Measurements from ENCODE around the gene SAA1. TPM values are rescaled to one million over a fixed set of nuclear protein-coding genes. Genes with fewer than 3 reads are reported as not detected.
"Not testable (repeated sequence)": the region's sequence is repeated elsewhere in the genome, so short reads cannot be mapped to it uniquely, and the experiment has no call there.

Gene SAA1
- polyA plus RNA-seq, 1 donor, result not detected

DNA sequence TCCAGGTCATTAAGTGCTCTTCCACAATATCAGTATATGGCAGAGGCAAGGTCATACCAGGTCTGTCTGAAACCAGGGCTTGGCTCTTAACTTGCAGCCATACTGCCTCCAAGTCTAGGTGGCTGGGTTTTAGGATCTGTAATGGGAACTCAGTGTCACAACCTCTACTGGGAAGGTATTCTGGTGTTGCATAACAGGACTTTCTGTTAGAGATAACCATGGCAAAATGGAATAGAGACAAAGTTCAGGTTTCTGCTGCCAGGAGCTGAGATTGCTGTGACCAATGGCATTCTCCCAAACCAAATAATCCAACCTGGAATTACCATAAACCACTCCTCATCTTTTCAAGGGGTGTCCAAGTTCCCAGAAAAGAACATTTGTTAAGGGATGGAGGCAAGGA lies 6.8 kb upstream of the SAA1 start:
- DNase-seq, result no peak

DNA sequence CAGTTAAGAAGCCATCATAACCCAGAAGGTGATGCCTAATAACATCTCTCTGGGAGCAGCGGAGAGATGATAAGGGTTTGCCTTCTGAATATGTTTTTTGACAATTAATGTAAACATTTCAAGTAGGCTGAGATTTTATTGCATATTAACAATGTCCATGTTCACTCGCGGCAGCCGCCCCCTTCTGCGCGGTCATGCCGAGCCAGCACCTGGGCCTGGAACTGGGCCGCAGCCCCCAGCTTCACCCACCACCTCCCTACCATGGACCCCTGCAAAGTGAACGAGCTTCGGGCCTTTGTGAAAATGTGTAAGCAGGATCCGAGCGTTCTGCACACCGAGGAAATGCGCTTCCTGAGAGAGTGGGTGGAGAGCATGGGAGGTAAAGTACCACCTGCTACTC lies 4.3 kb upstream of the SAA1 start:
- no peak for DNase-seq

DNA sequence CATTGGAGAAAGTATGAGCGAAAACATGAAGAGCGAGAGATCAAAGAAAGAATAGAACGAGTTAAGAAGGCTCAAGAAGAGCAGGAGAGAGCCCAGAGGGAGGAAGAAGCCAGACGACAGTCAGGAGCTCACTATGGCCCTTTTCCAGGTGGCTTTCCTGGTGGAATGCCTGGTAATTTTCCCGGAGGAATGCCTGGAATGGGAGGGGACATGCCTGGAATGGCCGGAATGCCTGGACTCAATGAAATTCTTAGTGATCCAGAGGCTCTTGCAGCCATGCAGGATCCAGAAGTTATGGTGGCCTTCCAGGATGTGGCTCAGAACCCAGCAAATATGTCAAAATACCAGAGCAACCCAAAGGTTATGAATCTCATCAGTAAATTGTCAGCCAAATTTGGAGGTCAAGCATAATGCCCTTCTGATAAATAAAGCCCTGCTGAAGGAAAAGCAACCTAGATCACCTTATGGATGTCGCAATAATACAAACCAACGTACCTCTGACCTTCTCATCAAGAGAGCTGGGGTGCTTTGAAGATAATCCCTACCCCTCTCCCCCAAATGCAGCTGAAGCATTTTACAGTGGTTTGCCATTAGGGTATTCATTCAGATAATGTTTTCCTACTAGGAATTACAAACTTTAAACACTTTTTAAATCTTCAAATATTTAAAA lies 3.2 kb upstream of the SAA1 start:
- not testable (repeated sequence) for DNase-seq

DNA sequence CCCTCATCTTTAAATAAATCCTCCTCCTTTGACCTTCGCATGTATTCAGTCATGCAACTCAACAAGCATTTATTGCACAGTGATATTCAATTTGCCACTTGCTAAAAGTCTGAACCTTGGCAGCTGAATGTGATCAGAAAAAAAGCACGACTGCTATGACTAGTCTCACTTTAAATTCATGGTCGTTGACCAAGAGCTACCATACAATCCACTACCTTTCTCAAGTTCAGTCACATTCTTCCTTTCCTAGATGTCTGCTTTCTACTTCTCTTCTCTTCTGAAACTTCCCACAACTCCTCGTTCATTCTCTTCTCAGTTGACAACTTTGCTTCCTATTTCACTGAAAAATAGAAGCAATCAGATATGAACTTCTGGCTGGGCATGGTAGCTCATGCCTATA lies 2.0 kb upstream of the SAA1 start:
- no peak for DNase-seq

DNA sequence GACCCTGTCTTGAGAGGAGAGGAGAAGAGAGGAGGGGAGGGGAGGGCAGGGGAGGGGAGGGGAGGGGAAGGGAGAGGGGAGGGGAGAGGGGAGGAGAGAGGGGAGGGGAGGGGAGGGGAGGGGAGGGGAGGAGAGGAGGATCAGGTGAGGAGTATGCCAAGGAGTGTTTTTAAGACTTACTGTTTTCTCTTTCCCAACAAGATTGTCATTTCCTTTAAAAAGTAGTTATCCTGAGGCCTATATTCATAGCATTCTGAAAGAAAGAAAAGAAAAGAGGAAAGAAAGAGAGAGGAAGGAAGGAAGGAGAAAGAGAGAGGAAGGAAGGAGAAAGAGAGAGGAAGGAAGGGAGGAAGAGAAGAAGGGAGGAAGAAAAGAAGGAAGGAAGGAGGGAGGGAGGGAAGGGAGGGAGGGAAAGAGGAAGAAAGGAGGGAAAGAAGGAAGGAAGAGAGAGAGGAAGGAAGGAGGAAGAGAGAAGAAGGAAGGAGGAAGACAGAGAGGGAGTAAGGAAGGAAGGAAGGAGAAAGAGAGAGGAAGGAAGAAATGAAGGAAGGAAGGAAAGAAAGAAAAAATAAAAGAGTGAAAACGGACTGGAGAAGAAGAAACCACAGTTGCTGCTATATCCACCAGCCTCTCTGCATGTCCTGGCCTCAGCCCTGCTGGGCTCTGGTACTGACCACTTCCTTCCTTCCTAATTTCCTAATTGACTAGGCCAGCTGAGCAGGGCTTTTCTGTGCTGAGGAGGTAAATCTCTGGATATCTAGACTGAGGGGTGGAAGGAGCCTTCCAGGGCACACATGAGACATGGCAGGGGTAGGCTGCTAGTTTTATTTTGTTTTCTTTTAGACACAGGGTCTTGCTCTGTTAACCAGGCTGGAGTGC lies 1.1 kb upstream of the SAA1 start:
- no peak for DNase-seq

DNA sequence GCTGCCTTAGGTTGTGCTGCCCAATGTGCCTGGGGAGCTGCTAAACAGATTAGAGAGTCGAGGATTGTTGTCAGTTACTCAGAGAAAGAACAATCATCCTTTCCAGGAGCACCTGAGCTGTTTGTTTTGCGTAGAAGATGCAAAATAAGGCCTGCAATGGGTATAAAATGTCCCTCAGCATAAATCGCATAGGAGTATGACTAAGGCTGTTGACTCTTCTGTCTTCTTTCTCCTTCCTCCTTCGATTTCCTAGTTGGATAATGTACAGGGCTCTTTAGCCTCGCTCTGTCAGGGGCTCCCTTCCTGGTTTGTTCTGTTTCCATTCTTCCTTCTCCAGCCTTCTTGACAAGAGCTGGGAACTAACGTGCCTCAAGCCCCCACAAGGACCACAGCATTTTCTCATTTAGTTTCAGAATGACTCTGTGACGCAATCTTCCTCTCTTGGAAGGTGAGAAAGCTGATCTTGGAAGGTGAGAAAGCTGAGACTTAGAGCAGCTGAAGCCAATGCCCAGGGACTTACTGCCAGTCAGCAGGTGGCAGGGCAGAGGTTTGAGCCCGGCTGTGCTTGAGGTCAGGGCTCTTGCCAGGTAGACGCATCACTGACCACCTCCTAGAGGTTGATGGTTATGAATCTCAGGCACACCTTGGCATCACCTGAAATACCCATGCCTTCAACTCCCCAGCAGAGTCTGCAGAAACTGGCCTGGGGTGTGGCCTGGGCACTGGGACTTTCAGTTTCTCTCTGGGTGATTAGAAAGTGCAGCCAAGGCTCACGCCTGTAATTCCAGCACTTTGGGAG lies 1.5 kb downstream of the SAA1 start:
- DNase-seq, result not testable (repeated sequence)

DNA sequence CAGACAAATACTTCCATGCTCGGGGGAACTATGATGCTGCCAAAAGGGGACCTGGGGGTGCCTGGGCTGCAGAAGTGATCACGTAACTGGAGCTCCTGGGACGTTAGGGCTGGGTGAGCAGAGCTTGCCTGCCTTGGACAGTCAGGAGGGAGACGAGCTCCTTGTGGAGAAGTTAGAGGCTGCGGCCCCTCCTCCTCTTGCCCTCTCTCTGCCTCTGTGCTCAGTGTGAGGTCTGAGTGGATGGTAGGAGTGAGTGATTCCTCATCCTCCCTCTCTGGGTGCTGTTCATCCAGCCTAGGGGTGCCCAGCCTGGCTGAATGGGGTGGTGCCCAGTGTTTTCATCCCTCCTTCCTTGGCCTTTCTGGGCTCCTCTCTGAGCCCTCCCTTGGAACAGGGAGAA lies 3.2 kb downstream of the SAA1 start:
- not testable (repeated sequence) for DNase-seq

DNA sequence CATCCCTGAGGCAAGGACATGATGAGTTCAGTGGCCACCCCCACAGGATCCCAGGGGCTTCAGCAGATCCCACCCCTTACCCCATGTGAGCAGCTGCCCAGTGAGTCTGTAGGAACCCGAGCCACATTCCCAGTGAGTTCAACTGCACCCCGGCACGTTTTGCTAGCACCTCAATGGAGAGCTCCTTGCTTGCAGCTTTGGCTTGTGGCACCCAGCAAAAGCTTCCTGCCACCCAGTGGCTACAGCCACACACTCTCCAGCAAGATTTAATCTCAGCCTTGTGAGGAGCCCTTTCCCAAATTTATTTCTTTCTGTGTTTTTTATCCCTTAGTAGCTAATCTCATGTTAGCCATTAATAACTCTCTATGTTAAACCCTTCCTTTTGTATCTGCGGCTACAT lies 4.0 kb downstream of the SAA1 start:
- DNase-seq, result no peak

DNA sequence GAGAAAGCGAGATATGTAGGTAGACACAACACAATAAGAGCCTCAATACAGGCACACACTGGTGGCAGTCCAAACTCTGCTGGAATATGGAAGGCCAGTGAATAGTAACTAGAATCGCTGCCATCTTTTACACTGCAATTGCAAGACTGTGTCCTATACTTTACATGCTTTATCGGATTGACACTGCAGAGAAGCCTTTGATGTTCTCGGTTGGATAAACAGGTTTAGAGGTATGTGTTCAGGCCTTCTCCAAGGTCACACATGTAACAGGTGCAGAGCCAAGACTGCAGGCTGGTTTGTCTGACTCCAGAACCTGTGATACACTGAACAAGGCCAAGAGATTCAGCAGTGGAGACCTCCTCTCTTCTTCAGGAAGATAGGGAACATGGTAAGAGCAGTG lies 5.1 kb downstream of the SAA1 start:
- no peak for DNase-seq

DNA sequence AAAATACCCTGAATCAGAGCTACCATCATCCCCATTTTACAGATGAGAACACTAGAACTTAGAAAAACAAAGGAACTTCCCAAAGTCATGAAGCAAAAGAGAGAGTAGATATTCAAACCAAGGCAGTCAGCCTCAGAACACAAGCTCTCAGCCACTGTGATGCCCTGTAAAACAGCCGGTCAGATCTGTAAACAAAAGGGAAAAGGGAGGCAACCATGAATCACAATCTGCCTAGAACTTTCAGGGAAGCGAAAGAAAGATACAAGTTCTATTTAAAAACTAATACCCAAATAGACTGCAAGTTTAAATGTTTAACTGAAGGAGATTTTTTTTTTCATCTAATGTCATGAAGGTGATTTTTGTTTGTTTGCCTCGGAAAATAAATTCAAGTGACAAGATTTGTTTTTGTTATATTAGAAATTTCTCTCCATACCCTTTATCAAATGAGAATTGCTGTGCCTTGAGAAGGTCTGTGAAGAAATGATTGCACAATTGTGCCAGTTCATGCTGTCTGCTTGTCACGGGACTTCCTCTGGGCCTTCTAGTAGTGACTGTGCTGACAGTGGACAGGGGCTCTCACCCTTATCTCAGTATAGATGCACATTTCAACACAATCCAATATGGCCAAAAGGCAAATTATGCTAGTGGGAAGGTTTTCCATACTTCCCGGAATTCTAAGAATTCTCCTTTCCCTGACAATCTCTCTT lies 11.7 kb downstream of the SAA1 start:
- DNase-seq, result no peak

DNA sequence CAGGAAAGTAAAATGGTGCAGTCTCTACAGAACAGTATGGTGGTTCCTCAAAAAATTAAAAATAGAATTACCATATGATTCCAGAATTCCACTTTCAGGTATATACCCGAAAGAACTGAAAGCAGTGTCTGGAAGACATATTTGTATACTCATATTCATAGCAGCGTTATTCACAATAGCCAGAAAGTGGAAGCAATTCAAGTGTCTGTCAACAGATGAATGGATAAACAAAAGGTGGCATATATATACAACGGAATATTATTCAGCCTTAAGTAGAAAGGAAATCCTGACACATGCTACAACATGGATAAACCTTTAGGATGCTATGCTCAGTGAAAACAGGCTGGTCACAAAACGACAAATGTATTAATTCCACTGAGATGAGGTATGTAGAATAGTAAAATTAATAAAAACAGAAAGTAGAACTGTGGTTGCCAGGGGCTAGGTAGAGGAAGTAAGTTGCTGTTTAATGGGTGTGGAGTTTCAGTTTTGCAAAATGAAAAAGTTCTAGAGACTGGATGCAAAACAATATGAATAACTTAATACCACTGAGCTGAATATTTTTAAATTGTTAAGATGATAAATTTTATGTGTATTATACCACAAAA lies 14.5 kb downstream of the SAA1 start:
- no peak for DNase-seq

DNA sequence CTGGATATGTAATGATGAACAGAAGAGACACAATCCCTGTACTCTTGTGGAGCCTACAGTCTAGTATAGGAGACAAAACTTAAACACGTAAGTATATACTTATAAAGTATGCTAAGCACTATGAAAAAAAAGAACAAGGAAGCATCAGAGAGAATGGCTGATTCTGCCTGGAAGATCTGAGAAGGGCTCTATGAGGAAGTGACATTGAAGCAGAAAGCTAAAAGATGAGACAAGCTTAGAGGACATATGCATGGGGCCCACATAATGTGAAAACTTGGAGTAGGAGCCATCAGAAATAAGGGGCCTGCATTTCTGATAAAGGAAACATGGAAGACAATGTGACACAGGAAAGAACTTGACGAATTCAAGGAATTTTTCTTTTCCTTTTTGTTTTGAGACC lies 16.6 kb downstream of the SAA1 start:
- DNase-seq, result no peak

DNA sequence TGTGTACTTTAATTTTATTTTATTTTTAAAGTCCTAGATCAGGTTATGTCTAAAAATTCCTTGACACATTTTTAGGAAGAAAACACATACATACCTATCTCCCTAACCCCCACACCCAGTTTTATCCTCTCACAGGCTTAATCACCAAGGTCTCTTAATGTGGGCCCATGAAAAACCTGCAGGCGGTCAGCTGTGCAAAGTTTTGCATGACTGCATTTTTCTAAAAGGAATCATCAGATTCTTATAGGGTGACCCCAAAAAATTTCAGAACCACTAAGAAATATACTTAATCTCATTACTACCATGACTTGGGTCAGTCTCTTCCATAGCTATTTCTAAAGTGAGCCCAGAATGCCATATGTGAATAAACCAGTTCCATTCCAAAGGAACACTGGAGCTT lies 19.8 kb downstream of the SAA1 start:
- no peak for DNase-seq

DNA sequence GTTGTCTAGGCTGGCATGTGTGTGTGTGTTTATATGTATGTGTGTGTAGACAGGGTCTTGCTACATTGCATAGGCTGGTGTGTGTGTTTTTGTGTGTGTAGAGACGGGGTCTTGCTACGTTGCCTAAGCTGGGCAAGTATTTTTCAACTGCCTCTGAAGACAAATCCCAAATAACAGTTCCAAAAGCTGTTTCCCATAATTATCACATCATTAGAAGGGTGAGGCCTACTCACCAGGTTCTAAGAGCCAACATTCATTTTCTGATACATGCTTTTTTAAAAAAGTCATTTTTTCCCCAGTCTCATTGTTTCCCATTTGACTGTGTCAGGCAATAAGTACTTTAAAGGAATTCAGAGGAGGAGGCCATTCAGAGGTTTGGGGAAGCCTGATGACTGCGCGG lies 22.8 kb downstream of the SAA1 start:
- DNase-seq, result no peak

DNA sequence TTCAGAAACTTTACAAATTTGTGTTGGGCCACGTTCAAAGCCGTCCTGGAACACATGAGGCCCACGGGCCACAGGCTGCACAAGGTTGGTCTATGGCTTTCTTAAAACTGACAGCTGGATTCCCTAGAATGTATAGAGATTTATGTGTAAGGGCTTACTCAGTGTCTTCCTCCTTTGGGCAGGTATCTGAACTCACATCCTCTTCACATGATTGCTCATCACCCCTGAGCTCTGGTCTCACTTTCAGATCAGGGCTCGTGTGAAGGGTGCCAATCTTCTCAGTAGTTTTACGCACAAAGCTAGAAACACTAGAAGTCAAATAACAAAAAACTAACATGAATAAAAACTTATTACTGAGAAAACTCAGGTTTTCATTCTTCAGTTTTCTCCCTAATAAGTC lies 28.8 kb downstream of the SAA1 start:
- DNase-seq, result no peak

DNA sequence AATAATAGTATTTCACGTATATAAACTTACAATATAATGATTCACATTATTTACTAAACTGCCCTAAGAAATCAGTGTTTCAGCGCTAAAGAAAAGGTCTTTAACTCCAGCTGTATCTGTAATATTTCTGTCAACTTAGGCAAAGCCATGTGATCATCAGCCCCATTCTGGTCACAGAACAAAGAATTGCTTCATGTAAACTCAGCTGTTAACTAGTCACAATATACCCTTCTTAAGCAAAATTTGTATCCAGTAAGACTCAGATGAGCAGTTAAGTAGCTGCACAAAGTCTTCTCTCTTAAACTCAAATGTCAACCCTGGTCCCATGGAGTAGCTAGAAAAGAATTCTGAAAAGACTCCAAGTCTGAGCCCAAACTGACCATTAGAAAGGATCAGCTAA lies 29.3 kb downstream of the SAA1 start:
- no peak for DNase-seq

DNA sequence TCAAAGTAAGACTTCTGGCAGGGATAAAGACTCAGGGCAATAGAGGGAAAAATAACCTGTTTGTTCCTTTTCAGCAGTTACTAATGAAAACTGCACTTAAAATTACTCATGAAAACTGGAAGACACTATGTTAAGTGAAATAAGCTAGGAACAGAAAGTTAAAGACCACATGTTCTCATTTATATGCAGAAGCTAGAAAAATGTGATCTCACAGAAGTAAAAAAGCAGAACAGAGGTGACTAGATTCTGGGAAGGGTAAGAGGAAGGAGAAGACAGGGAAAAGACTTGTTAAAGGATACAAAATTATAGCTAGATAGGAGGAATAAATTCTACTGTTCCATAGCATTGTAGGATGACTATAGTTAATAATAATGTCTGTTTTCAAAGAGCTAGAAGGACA lies 33.7 kb downstream of the SAA1 start:
- no peak for DNase-seq

DNA sequence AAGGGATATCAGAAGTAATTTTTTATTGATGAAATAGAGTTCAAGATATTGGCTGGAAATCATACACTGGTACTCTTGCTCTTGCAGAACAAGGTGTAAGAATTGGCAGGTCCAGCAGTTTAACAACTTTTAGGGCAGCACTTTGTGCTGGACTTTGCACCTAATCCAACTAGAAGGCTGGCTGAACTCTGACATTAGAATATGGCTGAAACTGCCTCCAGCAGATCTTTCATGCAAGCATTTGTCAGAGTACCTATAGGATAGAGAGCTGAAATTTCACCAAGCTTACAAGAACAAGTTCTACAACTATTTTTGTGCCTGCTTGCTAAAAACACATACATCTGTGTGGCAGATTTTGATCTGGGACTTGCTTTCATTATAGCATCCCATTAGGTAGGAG lies 38.7 kb downstream of the SAA1 start:
- DNase-seq, result no peak

DNA sequence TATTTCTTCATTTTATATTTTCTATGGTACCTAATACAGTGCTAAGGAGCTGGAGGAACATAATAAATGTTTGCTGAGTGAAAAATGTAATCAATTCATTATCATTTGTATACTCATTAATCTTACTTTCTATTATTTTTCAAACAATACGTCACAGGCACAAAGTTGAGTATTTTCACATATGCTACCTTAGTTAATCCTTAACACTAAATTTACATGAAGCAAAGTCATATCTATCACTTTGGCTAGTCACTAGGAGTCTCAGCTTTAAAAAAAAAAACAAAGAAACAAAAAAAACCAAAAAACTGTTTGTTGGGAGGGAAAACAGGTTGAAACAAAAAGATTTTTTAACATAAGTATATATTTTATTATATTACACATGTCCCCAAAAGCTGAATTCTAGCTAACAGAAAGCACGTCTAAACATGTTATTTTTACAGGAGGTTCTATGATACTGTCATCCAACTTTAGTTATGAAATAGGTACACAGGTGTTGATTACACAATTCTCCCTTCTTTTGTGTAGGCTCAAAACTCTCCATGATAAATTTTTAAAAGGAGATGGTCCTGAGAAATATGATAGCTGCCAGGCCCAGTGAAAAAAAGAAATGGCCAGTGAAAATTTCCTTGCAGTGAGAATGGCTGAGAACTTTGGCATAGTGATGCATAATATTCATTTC lies 41.5 kb downstream of the SAA1 start:
- no peak for DNase-seq

DNA sequence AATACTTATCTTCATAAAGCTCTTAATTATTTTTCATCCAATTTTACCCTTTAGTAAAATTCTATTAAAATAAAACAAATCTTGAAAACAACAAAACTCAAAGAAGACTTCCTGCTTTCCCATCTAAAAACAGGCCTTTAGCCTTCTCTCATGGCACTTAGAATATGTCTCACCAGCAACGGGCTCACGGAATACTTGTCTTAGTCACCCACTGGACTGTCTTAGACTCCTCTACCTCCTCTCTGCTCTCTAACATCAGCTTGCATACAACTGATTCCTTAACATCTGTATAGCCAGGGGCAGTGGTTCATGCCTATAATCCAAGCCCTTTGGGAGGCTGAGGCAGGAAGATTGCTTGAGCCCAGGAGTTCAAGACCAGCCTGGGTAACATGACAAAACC lies 42.2 kb downstream of the SAA1 start:
- no peak for DNase-seq

DNA sequence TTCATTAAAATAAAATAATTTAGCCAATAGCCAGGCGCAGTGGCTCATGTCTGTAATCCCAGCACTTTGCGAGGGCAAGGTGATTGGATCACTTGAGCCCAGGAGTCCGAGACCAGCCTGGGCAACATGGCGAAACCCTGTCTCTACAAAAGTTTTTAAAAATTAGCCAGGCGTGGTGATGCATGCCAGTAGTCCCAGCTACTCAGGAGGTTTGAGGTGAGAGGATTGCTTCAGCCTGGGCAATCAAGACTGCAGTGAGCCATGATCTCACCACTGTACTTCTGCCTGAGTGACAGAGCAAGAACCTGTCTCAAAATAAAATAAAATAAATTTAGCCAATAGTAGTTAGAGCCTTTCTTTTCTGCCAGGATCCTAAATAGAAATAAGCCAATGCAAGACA lies 43.6 kb downstream of the SAA1 start:
- no peak for DNase-seq

All from left kidney (tissue), 2 donors.